Activated CD4-positive, alpha-beta T cell treated with anti-CD3 and anti-CD28 coated beads for 36 hours (primary cell): Measurements from ENCODE around the gene BSND. TPM values are rescaled to one million over a fixed set of nuclear protein-coding genes. Genes with fewer than 3 reads are reported as not detected.
"Not testable (repeated sequence)": the region's sequence is repeated elsewhere in the genome, so short reads cannot be mapped to it uniquely, and the experiment has no call there.

Experiments
- ATAC-seq: fragments of 200-7000 bp; cut with Tn5 transposase; one replicate; pipeline ENCODE4 v1.10.0; 2021; ENCODE audit warnings: mild to moderate bottlenecking, moderate library complexity
- CTCF ChIA-PET: fragments of 350-600 bp; sonication (Branson Sonifier 250); formaldehyde crosslinking; loops from one replicate; lab custom pipeline; 2021; ENCODE audit warnings: antibody characterized with exemption; lab: Charles Lee
- POLR2A ChIA-PET: fragments of 350-600 bp; sonication (Branson Sonifier 250); formaldehyde crosslinking; loops from one replicate; lab custom pipeline; 2021; ENCODE audit warnings: antibody characterized with exemption, inconsistent platforms; lab: Charles Lee
- DNase-seq: peaks from one replicate; pipeline ENCODE4 v3.0.0-alpha.2; 2020
- H3K27ac Mint-ChIP-seq: one replicate; pipeline ENCODE4 v1.8.0; 2021; ENCODE audit warnings: mixed read lengths
- H3K27me3 Mint-ChIP-seq: one replicate; pipeline ENCODE4 v1.8.0; 2021; ENCODE audit warnings: mixed read lengths
- H3K36me3 Mint-ChIP-seq: one replicate; pipeline ENCODE4 v1.8.0; 2021; ENCODE audit warnings: low read depth, mixed read lengths
- H3K4me1 Mint-ChIP-seq: one replicate; pipeline ENCODE4 v1.8.0; 2021; ENCODE audit warnings: mixed read lengths
- H3K4me3 Mint-ChIP-seq: one replicate; pipeline ENCODE4 v1.8.0; 2021; ENCODE audit warnings: mild to moderate bottlenecking, moderate library complexity, mixed read lengths
- H3K9me3 Mint-ChIP-seq: one replicate; pipeline ENCODE4 v1.8.0; 2021; ENCODE audit warnings: low read depth, mixed read lengths
- intact Hi-C, 2 experiments: fragments of 100-400 bp; cut with DNase I in 1 of 2; cut with micrococcal nuclease in 1 of 2; formaldehyde crosslinking; loops; one replicate each; pipeline versions ENCODE4 v1.14.2 to v1.15.1; 2022 to 2024; cut with DNase I, micrococcal nuclease
- total RNA-seq, 2 experiments: library from RNA; stranded (reverse); gene quantifications; one replicate each; pipeline ENCODE4 v1.2.3, GENCODE V29; 2021

BSND gene
- total RNA-seq, 2 experiments from 2014 or later, result not detected

- Mint-ChIP-seq H3K27me3 (peaks cover 7% of the 10 kb centered on the region), H3K4me1 (peaks cover 4% of the 10 kb centered on the region)
Measured at GRCh38 chr1:54962612-54963395, 35.9 kb upstream of the BSND start.

DNA sequence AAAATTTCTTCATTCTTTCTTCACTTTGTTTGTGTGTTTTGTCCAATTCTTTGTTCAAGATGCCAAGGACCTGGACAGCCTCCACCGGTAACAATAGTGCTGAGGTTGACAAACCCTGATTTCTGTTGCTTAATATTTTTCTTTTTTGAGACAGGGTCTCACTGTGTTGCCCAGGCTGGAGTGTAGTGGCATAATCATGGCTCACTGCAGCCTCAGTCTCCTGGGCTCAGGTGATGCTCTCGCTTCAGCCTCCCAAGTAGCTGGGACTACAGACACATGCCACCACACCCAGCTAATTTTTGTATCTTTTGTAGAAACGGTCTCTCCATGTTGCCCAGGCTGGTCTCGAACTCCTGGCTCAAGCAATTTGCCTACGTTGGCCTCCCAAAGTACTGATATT lies 34.9 kb upstream of the BSND start:
- H3K4me1 Mint-ChIP-seq, H3K4me3 Mint-ChIP-seq, H3K36me3 Mint-ChIP-seq, ATAC-seq, intact Hi-C loops, H3K9me3 Mint-ChIP-seq, POLR2A ChIA-PET, H3K27me3 Mint-ChIP-seq, DNase-seq, H3K27ac Mint-ChIP-seq: not testable (repeated sequence)
- CTCF ChIA-PET, result interaction anchor here (1.4 to 1.5 kb wide), 3 partner anchors 13 to 33 kb away, joined by 3 to 6 read pairs (median 4); no protein-coding TSS in a partner anchor

More at GRCh38 chr1:54962612-54963395, 35.9 kb upstream of the BSND start:
- intact Hi-C loops, result no loop called here
- peaks cover 3% of the 10 kb centered on the region for H3K9me3 Mint-ChIP-seq
- POLR2A ChIA-PET, result no interaction called here
- H3K4me3 Mint-ChIP-seq, result no peak overlapping the region
- CTCF ChIA-PET, result interaction anchor here (1.1 to 7.5 kb wide), 5 partner anchors 14 to 60 kb away, joined by 3 to 40 read pairs (median 4); no protein-coding TSS in a partner anchor
- ATAC-seq (no peak), DNase-seq (no peak)
- no peaks in the 10 kb centered on the region for H3K36me3 Mint-ChIP-seq
- no peak overlapping the region for H3K27ac Mint-ChIP-seq

- intact Hi-C loops, result no loop called here
- peaks cover 4% of the 10 kb centered on the region for H3K4me1 Mint-ChIP-seq
- H3K27me3 Mint-ChIP-seq, result peaks cover 15% of the 10 kb centered on the region
- CTCF ChIA-PET, result interaction anchor here (0.6 to 2.0 kb wide), 6 partner anchors 17 to 705 kb away, joined by 3 to 11 read pairs (median 4); no protein-coding TSS in a partner anchor
- H3K9me3 Mint-ChIP-seq, result no peaks in the 10 kb centered on the region
- ATAC-seq (peak; percentile 65), DNase-seq (no peak)
- POLR2A ChIA-PET, result no interaction called here
- no peak overlapping the region for H3K4me3 Mint-ChIP-seq
- no peaks in the 10 kb centered on the region for H3K36me3 Mint-ChIP-seq
- H3K27ac Mint-ChIP-seq, result no peak overlapping the region
Measured at GRCh38 chr1:54965624-54966340, 33.0 kb upstream of the BSND start.

DNA sequence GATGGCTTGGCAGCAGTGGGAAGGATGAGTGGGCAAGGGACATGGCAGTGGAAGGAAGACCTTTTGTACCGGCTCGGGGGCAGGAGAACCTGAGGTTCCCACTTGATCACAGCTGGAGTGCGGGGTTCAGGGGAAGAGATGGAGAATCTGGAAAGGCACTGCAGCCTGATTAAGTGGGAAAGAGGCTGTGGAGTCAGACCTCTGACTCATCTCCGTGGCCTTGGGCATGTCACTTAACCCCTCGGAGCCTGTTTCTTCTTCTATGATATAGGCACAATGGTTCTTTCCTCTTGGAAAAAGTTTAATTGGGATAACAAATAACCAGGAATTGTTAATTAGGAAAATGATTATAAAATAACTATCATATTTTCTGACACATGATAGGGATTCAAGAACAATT lies 31.4 kb upstream of the BSND start:
- peaks cover 21% of the 10 kb centered on the region for H3K27me3 Mint-ChIP-seq
- DNase-seq (no peak), ATAC-seq (no peak)
- H3K4me1 Mint-ChIP-seq, result peaks cover 11% of the 10 kb centered on the region
- no peaks in the 10 kb centered on the region for H3K36me3 Mint-ChIP-seq
- CTCF ChIA-PET, result no interaction called here
- H3K27ac Mint-ChIP-seq, result no peak overlapping the region
- H3K4me3 Mint-ChIP-seq, result no peak overlapping the region
- POLR2A ChIA-PET, result no interaction called here
- intact Hi-C loops, result no loop called here
- H3K9me3 Mint-ChIP-seq, result no peaks in the 10 kb centered on the region

- H3K27ac Mint-ChIP-seq, result no peak overlapping the region
- intact Hi-C loops, result no loop called here
- ATAC-seq (no peak), DNase-seq (no peak)
- POLR2A ChIA-PET, result no interaction called here
- H3K4me1 Mint-ChIP-seq, result peaks cover 11% of the 10 kb centered on the region
- H3K27me3 Mint-ChIP-seq, result peaks cover 31% of the 10 kb centered on the region
- H3K4me3 Mint-ChIP-seq, result no peak overlapping the region
- CTCF ChIA-PET, result interaction anchor here (1.3 to 1.5 kb wide), 2 partner anchors 10 to 18 kb away, joined by 3 to 4 read pairs; no protein-coding TSS in a partner anchor
- H3K9me3 Mint-ChIP-seq, result no peaks in the 10 kb centered on the region
- no peaks in the 10 kb centered on the region for H3K36me3 Mint-ChIP-seq
Measured at GRCh38 chr1:54968551-54968950, 30.2 kb upstream of the BSND start.

- H3K4me1 Mint-ChIP-seq, result peaks cover 11% of the 10 kb centered on the region
- H3K4me3 Mint-ChIP-seq, result no peak overlapping the region
- H3K36me3 Mint-ChIP-seq, result no peaks in the 10 kb centered on the region
- H3K27ac Mint-ChIP-seq, result no peak overlapping the region
- H3K9me3 Mint-ChIP-seq, result no peaks in the 10 kb centered on the region
- peaks cover 35% of the 10 kb centered on the region for H3K27me3 Mint-ChIP-seq
- ChIA-PET CTCF (interaction anchor here (1.5 kb wide), 1 partner anchor 11 kb away, joined by 3 read pairs; no protein-coding TSS in a partner anchor), POLR2A (no interaction called here)
- intact Hi-C loops, result no loop called here
- ATAC-seq (no peak), DNase-seq (no peak)
Measured at GRCh38 chr1:54969879-54970278, 28.9 kb upstream of the BSND start.

GRCh38 chr1:54970901-54971300 lies 27.8 kb upstream of the BSND start:
- H3K27ac Mint-ChIP-seq, result no peak overlapping the region
- peaks cover 39% of the 10 kb centered on the region for H3K27me3 Mint-ChIP-seq
- peaks cover 10% of the 10 kb centered on the region for H3K4me1 Mint-ChIP-seq
- H3K9me3 Mint-ChIP-seq, result no peaks in the 10 kb centered on the region
- POLR2A ChIA-PET, result no interaction called here
- intact Hi-C loops, result no loop called here
- CTCF ChIA-PET, result interaction anchor here (0.7 to 1.0 kb wide), 3 partner anchors 10 to 24 kb away, joined by 3 read pairs; no protein-coding TSS in a partner anchor
- ATAC-seq (no peak), DNase-seq (no peak)
- H3K36me3 Mint-ChIP-seq, result no peaks in the 10 kb centered on the region
- H3K4me3 Mint-ChIP-seq, result no peak overlapping the region

- intact Hi-C loops, result no loop called here
- H3K27ac Mint-ChIP-seq, result no peak overlapping the region
- H3K4me1 Mint-ChIP-seq, result peaks cover 7% of the 10 kb centered on the region
- ATAC-seq (peak; percentile 66), DNase-seq (no peak)
- H3K27me3 Mint-ChIP-seq, result peaks cover 39% of the 10 kb centered on the region
- H3K9me3 Mint-ChIP-seq, result no peaks in the 10 kb centered on the region
- H3K4me3 Mint-ChIP-seq, result no peak overlapping the region
- CTCF ChIA-PET, result interaction anchor here (0.7 to 1.0 kb wide), 4 partner anchors 11 to 26 kb away, joined by 3 read pairs; no protein-coding TSS in a partner anchor
- no peaks in the 10 kb centered on the region for H3K36me3 Mint-ChIP-seq
- POLR2A ChIA-PET, result no interaction called here
Measured at GRCh38 chr1:54971317-54971791, 27.4 kb upstream of the BSND start.

DNA sequence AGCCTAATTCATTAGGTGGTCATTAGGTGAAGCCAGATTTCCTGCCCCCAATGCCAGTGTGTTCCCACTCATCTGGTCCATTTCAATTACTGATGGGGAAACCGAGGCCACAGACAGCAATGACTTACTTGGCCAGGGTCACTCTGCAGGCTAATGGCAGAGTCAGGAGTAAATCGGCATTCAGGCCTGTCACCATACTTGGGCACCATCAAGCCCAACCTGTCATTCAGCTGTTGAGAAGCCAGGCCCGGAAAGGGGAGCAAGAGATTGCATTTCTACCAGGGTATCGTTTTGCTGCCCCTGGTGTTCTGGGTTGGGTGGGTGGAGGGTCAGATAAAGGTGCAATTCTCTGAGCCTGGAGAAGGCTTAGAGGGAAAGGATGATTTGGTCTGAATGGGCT lies 26.3 kb upstream of the BSND start:
- CTCF ChIA-PET, result interaction anchor here (0.9 to 1.0 kb wide), 2 partner anchors 16 to 27 kb away, joined by 3 read pairs; no protein-coding TSS in a partner anchor
- H3K27me3 Mint-ChIP-seq, result peaks cover 34% of the 10 kb centered on the region

GRCh38 chr1:54973205-54973921 lies 25.4 kb upstream of the BSND start:
- intact Hi-C loops, result no loop called here
- ChIA-PET POLR2A (no interaction called here), CTCF (interaction anchor here (0.8 to 2.1 kb wide), 3 partner anchors 15 to 28 kb away, joined by 3 to 6 read pairs (median 3); no protein-coding TSS in a partner anchor)
- ATAC-seq (no peak), DNase-seq (no peak)
- Mint-ChIP-seq H3K9me3 (no peaks in the 10 kb centered on the region), H3K27ac (no peak overlapping the region), H3K27me3 (peaks cover 38% of the 10 kb centered on the region), H3K4me3 (no peak overlapping the region), H3K4me1 (peaks cover 7% of the 10 kb centered on the region), H3K36me3 (no peaks in the 10 kb centered on the region)

More for the DNA sequence above, 26.3 kb upstream of the BSND start:
- ATAC-seq, result no peak
- Mint-ChIP-seq H3K9me3 (no peaks in the 10 kb centered on the region), H3K4me3 (no peak overlapping the region), H3K4me1 (peaks cover 7% of the 10 kb centered on the region), H3K36me3 (no peaks in the 10 kb centered on the region), H3K27ac (no peak overlapping the region)
- DNase-seq, result no peak
- intact Hi-C loops, result no loop called here
- POLR2A ChIA-PET, result no interaction called here
